CD14-positive monocyte (primary cell): ENCODE measurements around the gene PAX9. TPM values are rescaled to one million over a fixed set of nuclear protein-coding genes. Genes with fewer than 3 reads are reported as not detected.

Experiments used
- DNase-seq, 3 donors: peaks; one replicate each; pipeline ENCODE4 v3.0.0-alpha.2; 2011 to 2022
- H2AFZ ChIP-seq: 2 replicates; pipeline ENCODE4 v1.6.0; 2012; ENCODE audit warnings: mild to moderate bottlenecking, low read depth, low read length, inconsistent platforms; ENCODE audit not compliant: insufficient read depth, poor library complexity, severe bottlenecking
- H3K27ac ChIP-seq, 2 donors: 1 replicate in 1 of 2; 2 replicates in 1 of 2; pipeline ENCODE4 v1.5.1; 2012 to 2013; ENCODE audit warnings: low read length in 2 of 2, control low read depth in 1 of 2, inconsistent platforms in 1 of 2, low read depth in 1 of 2, mild to moderate bottlenecking in 1 of 2
- H3K27me3 ChIP-seq, 2 donors: one replicate each; pipeline versions ENCODE4 v1.6.0 to v1.6.1; 2011 to 2013; ENCODE audit warnings: low read length in 2 of 2; ENCODE audit not compliant: control insufficient read depth in 2 of 2, insufficient read depth in 2 of 2
- H3K36me3 ChIP-seq, 2 donors: replicated peaks in 1 of 2; 1 replicate in 1 of 2; 2 replicates in 1 of 2; pipeline versions ENCODE4 v1.5.1 to v1.6.1; 2012 to 2013; ENCODE audit warnings: low read length in 2 of 2, control low read depth in 1 of 2, inconsistent platforms in 1 of 2, mild to moderate bottlenecking in 1 of 2; ENCODE audit not compliant: insufficient read depth in 2 of 2, control insufficient read depth in 1 of 2
- H3K4me1 ChIP-seq, 2 donors: 1 replicate in 1 of 2; 2 replicates in 1 of 2; pipeline versions ENCODE4 v1.5.1 to v1.6.1; 2012 to 2013; ENCODE audit warnings: low read length in 2 of 2, control low read depth in 1 of 2, inconsistent platforms in 1 of 2, mild to moderate bottlenecking in 1 of 2, moderate library complexity in 1 of 2; ENCODE audit not compliant: insufficient read depth in 2 of 2, control insufficient read depth in 1 of 2
- H3K4me2 ChIP-seq: replicated peaks from 2 replicates; pipeline ENCODE3; 2012; ENCODE audit warnings: low read length, moderate library complexity, mild to moderate bottlenecking; ENCODE audit not compliant: poor library complexity, severe bottlenecking; ENCODE audit errors: extremely low read depth
- H3K4me3 ChIP-seq, 3 experiments: fragments of 200-600 bp in 1 of 3; sonication (generic) in 1 of 3; replicated peaks in 1 of 3; 1 replicate in 2 of 3; 2 replicates in 1 of 3; pipeline ENCODE4 v1.5.1; 2011 to 2013; ENCODE audit warnings: low read length in 3 of 3, mild to moderate bottlenecking in 3 of 3, control low read depth in 2 of 3, low read depth in 2 of 3, inconsistent platforms in 1 of 3, moderate library complexity in 1 of 3
- H3K79me2 ChIP-seq: 2 replicates; pipeline ENCODE4 v1.6.0; 2012; ENCODE audit warnings: mild to moderate bottlenecking, control low read depth, inconsistent platforms, low read length, moderate library complexity; ENCODE audit not compliant: insufficient read depth
- H3K9ac ChIP-seq: 2 replicates; pipeline ENCODE4 v1.6.0; 2017; ENCODE audit warnings: low read length, mild to moderate bottlenecking; ENCODE audit not compliant: insufficient read depth, poor library complexity, severe bottlenecking
- H3K9me3 ChIP-seq, 2 donors: replicated peaks in 1 of 2; 1 replicate in 1 of 2; 2 replicates in 1 of 2; pipeline versions ENCODE4 v1.5.1 to v1.6.1; 2012 to 2013; ENCODE audit warnings: low read length in 2 of 2, control low read depth in 1 of 2; ENCODE audit not compliant: control insufficient read depth in 1 of 2, insufficient read depth in 1 of 2
- H4K20me1 ChIP-seq: 2 replicates; pipeline ENCODE4 v1.6.0; 2012; ENCODE audit warnings: mild to moderate bottlenecking, low read length, control low read depth, moderate library complexity; ENCODE audit not compliant: insufficient read depth
- H3K27ac Mint-ChIP-seq, 7 donors: one replicate each; pipeline ENCODE4 v1.8.0; 2020; ENCODE audit warnings: mild to moderate bottlenecking in 7 of 7, mixed read lengths in 7 of 7, moderate library complexity in 6 of 7, inconsistent platforms in 2 of 7
- H3K27me3 Mint-ChIP-seq, 3 donors: one replicate each; pipeline ENCODE4 v1.8.0; 2021 to 2022; ENCODE audit warnings: low read depth in 3 of 3, mild to moderate bottlenecking in 3 of 3, mixed read lengths in 3 of 3, moderate library complexity in 3 of 3, inconsistent platforms in 1 of 3
- H3K36me3 Mint-ChIP-seq, 2 donors: one replicate each; pipeline ENCODE4 v1.8.0; 2020; ENCODE audit warnings: mixed read lengths in 2 of 2, inconsistent platforms in 1 of 2, mild to moderate bottlenecking in 1 of 2
- H3K4me1 Mint-ChIP-seq: one replicate; pipeline ENCODE4 v1.8.0; 2020; ENCODE audit warnings: mild to moderate bottlenecking, mixed read lengths
- H3K4me3 Mint-ChIP-seq, 2 donors: one replicate each; pipeline ENCODE4 v1.8.0; 2020; ENCODE audit warnings: mild to moderate bottlenecking in 2 of 2, mixed read lengths in 2 of 2, moderate library complexity in 1 of 2
- H3K9me3 Mint-ChIP-seq, 7 donors: one replicate each; pipeline ENCODE4 v1.8.0; 2020 to 2022; ENCODE audit warnings: mixed read lengths in 7 of 7, mild to moderate bottlenecking in 6 of 7, moderate library complexity in 6 of 7, inconsistent platforms in 2 of 7
- CTCF ChIP-seq: fragments of 200-600 bp; IDR thresholded peaks from one replicate; pipeline ENCODE4 v1.8.0; 2022; ENCODE audit warnings: antibody characterized with exemption, mild to moderate bottlenecking
- WGBS: methylation state at CpG from one replicate; pipeline ENCODE4 v1.1.5; 2013; ENCODE audit warnings: missing lambda C conversion rate; ENCODE audit not compliant: insufficient coverage; 5-methylcytosine and 5-hydroxymethylcytosine counted together
- intact Hi-C, 2 donors: fragments of 100-400 bp; cut with micrococcal nuclease; formaldehyde crosslinking; loops; one replicate each; pipeline versions ENCODE4 v1.15.0 to v1.15.1; 2023
- polyA plus RNA-seq, 3 donors: library from polyadenylated mRNA; depleted of rRNA in 1 of 3; unstranded in 2 of 3; stranded (reverse) in 1 of 3; fragments of 300-500 nt in 2 of 3; fragments of >200 nt in 1 of 3; fragmentation: Illumina TruSeq in 2 of 3; gene quantifications; 1 replicate in 2 of 3; 2 replicates in 1 of 3; pipeline ENCODE4 v1.2.3, GENCODE V29; 2012 to 2021

The PAX9 gene
- polyA plus RNA-seq, 3 donors, result not detected

GRCh38 chr14:36700651-36701050, 39.0 kb downstream of the PAX9 start:
- Mint-ChIP-seq H3K9me3 (peaks cover 0 to 13% (median 1%) of the 10 kb centered on the region in 7 donors), H3K27ac (no peak overlapping the region), H3K27me3 (peaks cover 0 to 2% (median 1%) of the 10 kb centered on the region in 3 donors), H3K4me1 (no peaks in the 10 kb centered on the region), H3K36me3 (no peaks in the 10 kb centered on the region), H3K4me3 (no peak overlapping the region)
- no peak for TF ChIP-seq CTCF
- peaks cover 0 to 3% of the 10 kb centered on the region in 2 donors for H3K9me3 ChIP-seq
- DNase-seq, result no peak
- H4K20me1 ChIP-seq, result no peaks in the 10 kb centered on the region
- H3K36me3 ChIP-seq, result no peaks in the 10 kb centered on the region
- 100% methylated on average over 1 of the region's 1 CpG for WGBS
- H3K27me3 ChIP-seq, result no peaks in the 10 kb centered on the region
- no peaks in the 10 kb centered on the region for H3K4me1 ChIP-seq
- intact Hi-C loops, result no loop called here
- H3K27ac ChIP-seq, result no peak overlapping the region
- no peak overlapping the region for H3K9ac ChIP-seq
- H3K4me3 ChIP-seq, result no peak overlapping the region
- H3K4me2 ChIP-seq, result no peak overlapping the region
- H2AFZ ChIP-seq, result no peak overlapping the region
- no peaks in the 10 kb centered on the region for H3K79me2 ChIP-seq

GRCh38 chr14:36701132-36701531, 39.5 kb downstream of the PAX9 start:
- H3K79me2 ChIP-seq, result no peaks in the 10 kb centered on the region
- H3K27me3 ChIP-seq, result no peaks in the 10 kb centered on the region
- no peak overlapping the region for H3K27ac Mint-ChIP-seq
- DNase-seq, result no peak
- H3K36me3 Mint-ChIP-seq, result no peaks in the 10 kb centered on the region
- H3K4me3 ChIP-seq, result no peak overlapping the region
- no peak overlapping the region for H2AFZ ChIP-seq
- TF ChIP-seq CTCF, result no peak
- peaks cover 0 to 3% of the 10 kb centered on the region in 2 donors for H3K9me3 ChIP-seq
- H3K9ac ChIP-seq, result no peak overlapping the region
- no CpG with 5 or more reads among the region's 1 CpG for WGBS
- H3K27me3 Mint-ChIP-seq, result peaks cover 0 to 2% (median 1%) of the 10 kb centered on the region in 3 donors
- H3K4me1 ChIP-seq, result no peaks in the 10 kb centered on the region
- intact Hi-C loops, result no loop called here
- H3K27ac ChIP-seq, result no peak overlapping the region
- H3K4me1 Mint-ChIP-seq, result no peaks in the 10 kb centered on the region
- no peak overlapping the region for H3K4me3 Mint-ChIP-seq
- H3K4me2 ChIP-seq, result no peak overlapping the region
- H3K9me3 Mint-ChIP-seq, result peaks cover 0 to 9% (median 1%) of the 10 kb centered on the region in 7 donors
- no peaks in the 10 kb centered on the region for H4K20me1 ChIP-seq
- no peaks in the 10 kb centered on the region for H3K36me3 ChIP-seq
